Karpas-422 (cell line): ENCODE data around the gene SHE. TPM values are rescaled to one million over a fixed set of nuclear protein-coding genes. Genes with fewer than 3 reads are reported as not detected.
"Not testable (repeated sequence)": the region's sequence is repeated elsewhere in the genome, so short reads cannot be mapped to it uniquely, and the experiment has no call there.

Experiments used
- DNase-seq: peaks from one replicate; pipeline ENCODE4 v3.0.0-alpha.2; 2015
- H2AFZ ChIP-seq: fragments of 200-600 bp; sonication (generic); 2 replicates; pipeline ENCODE4 v1.6.1; 2014; ENCODE audit warnings: antibody characterized with exemption, low read length, mixed read lengths
- H3K27ac ChIP-seq: fragments of 200-600 bp; sonication (generic); 2 replicates; pipeline ENCODE4 v1.5.1; 2014; ENCODE audit warnings: mild to moderate bottlenecking, low read length, moderate library complexity
- H3K27me3 ChIP-seq: fragments of 200-600 bp; sonication (generic); 2 replicates; pipeline ENCODE4 v1.6.1; 2014; ENCODE audit warnings: low read length, mixed read lengths
- H3K36me3 ChIP-seq: fragments of 200-600 bp; sonication (generic); 2 replicates; pipeline ENCODE4 v1.6.1; 2014; ENCODE audit warnings: low read length, mixed read lengths; ENCODE audit not compliant: insufficient read depth
- H3K4me1 ChIP-seq: fragments of 200-600 bp; sonication (generic); 2 replicates; pipeline ENCODE4 v1.6.1; 2014; ENCODE audit warnings: mild to moderate bottlenecking, low read length, mixed read lengths
- H3K4me2 ChIP-seq: fragments of 200-600 bp; sonication (generic); 2 replicates; pipeline ENCODE4 v1.6.1; 2014; ENCODE audit warnings: low read length, low read depth, mild to moderate bottlenecking; ENCODE audit not compliant: poor library complexity, severe bottlenecking
- H3K4me3 ChIP-seq: fragments of 200-600 bp; sonication (generic); 2 replicates; pipeline ENCODE4 v1.5.1; 2014; ENCODE audit warnings: mild to moderate bottlenecking, antibody characterized with exemption, low read length, mixed read lengths
- H3K79me2 ChIP-seq: fragments of 200-600 bp; sonication (generic); 2 replicates; pipeline ENCODE4 v1.6.1; 2014; ENCODE audit warnings: mild to moderate bottlenecking, low read length, mixed read lengths
- H3K9ac ChIP-seq: fragments of 200-600 bp; sonication (generic); 2 replicates; pipeline ENCODE4 v1.6.0; 2014; ENCODE audit warnings: low read length
- H3K9me2 ChIP-seq: fragments of 200-600 bp; sonication (generic), shearing (Covaris generic); replicated peaks from 2 replicates; pipeline ENCODE4 v1.6.0; 2014; ENCODE audit warnings: mild to moderate bottlenecking, low read length, moderate library complexity; ENCODE audit not compliant: insufficient read depth
- H3K9me3 ChIP-seq: fragments of 300-700, 200-600 bp; sonication (generic); 2 replicates; pipeline ENCODE4 v1.6.1; 2014; ENCODE audit warnings: low read length, mixed read lengths
- H4K20me1 ChIP-seq: fragments of 200-600 bp; sonication (generic); 2 replicates; pipeline ENCODE4 v1.6.1; 2014; ENCODE audit warnings: mild to moderate bottlenecking, antibody characterized with exemption, low read length, low read depth; ENCODE audit not compliant: insufficient read depth
- total RNA-seq: library from RNA; depleted of rRNA; stranded (reverse); fragments of >200 nt; shearing (Covaris generic); gene quantifications from 2 replicates; pipeline ENCODE4 v1.2.3, GENCODE V29; 2014; ENCODE audit warnings: low replicate concordance

SHE gene
- total RNA-seq, 1 experiment from 2014 or later: not detected

- no peak overlapping the region for H2AFZ ChIP-seq
Observed at GRCh38 chr1:154492115-154492514, 10.1 kb downstream of the SHE start.

GRCh38 chr1:154490317-154490716 is 11.9 kb downstream of the SHE start:
- no peaks in the 10 kb centered on the region for H3K9me3 ChIP-seq
- H3K79me2 ChIP-seq: no peaks in the 10 kb centered on the region
- no peaks in the 10 kb centered on the region for H4K20me1 ChIP-seq
- no peak overlapping the region for H2AFZ ChIP-seq
- no peak overlapping the region for H3K4me3 ChIP-seq
- H3K27ac ChIP-seq: no peak overlapping the region
- H3K4me1 ChIP-seq: peaks cover 21% of the 10 kb centered on the region
- H3K9me2 ChIP-seq: no peaks in the 10 kb centered on the region
- H3K9ac ChIP-seq: no peak overlapping the region
- H3K27me3 ChIP-seq: no peaks in the 10 kb centered on the region
- H3K36me3 ChIP-seq: no peaks in the 10 kb centered on the region
- DNase-seq: no peak
- no peak overlapping the region for H3K4me2 ChIP-seq

More at GRCh38 chr1:154492115-154492514, 10.1 kb downstream of the SHE start:
- no peak overlapping the region for H3K4me2 ChIP-seq
- H3K27me3 ChIP-seq: peaks cover 3% of the 10 kb centered on the region; the same call in 1 of the 2 replicates
- peaks cover 30% of the 10 kb centered on the region for H3K4me1 ChIP-seq
- H3K9me3 ChIP-seq: no peaks in the 10 kb centered on the region
- H3K27ac ChIP-seq: no peak overlapping the region
- H3K79me2 ChIP-seq: no peaks in the 10 kb centered on the region
- DNase-seq: no peak
- H4K20me1 ChIP-seq: no peaks in the 10 kb centered on the region
- no peak overlapping the region for H3K9ac ChIP-seq
- no peaks in the 10 kb centered on the region for H3K36me3 ChIP-seq
- H3K4me3 ChIP-seq: no peak overlapping the region
- H3K9me2 ChIP-seq: no peaks in the 10 kb centered on the region

DNA sequence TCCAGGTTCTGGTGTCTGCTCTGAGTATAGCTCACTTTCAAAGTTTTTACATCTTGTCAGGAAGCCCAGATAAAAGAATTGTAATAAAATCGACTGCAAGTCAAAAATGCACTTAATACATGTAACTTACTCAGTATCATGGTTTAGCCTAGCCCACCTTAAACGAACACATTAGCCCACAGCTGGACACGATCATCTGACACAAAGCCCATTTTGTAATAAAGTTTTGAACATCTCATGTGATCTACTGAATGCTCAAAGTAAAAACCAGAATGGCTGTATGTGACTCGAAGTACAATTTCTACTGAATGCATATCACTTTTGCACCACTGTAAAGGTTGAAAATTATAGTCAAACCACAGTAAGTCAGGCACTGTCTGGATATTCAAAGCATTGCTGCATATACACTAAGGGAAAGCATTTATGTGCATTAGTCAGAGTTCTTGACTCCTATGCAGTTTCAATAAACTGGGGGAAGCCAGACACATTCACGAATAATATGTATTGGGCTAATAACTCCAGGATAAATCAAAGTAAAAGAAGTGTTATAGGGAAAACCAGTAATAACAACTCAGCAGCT is 12.4 kb downstream of the SHE start:
- Histone ChIP-seq H3K4me3 (no peak overlapping the region), H3K4me2 (no peak overlapping the region)

GRCh38 chr1:154488922-154489321 is 13.3 kb downstream of the SHE start:
- H3K9me3 ChIP-seq: no peaks in the 10 kb centered on the region
- H3K4me3 ChIP-seq: no peak overlapping the region
- no peak overlapping the region for H2AFZ ChIP-seq
- H3K4me1 ChIP-seq: peaks cover 21% of the 10 kb centered on the region
- no peaks in the 10 kb centered on the region for H3K36me3 ChIP-seq
- H3K9ac ChIP-seq: no peak overlapping the region
- H3K79me2 ChIP-seq: no peaks in the 10 kb centered on the region
- H3K27me3 ChIP-seq: no peaks in the 10 kb centered on the region
- no peaks in the 10 kb centered on the region for H3K9me2 ChIP-seq
- H3K4me2 ChIP-seq: no peak overlapping the region
- no peaks in the 10 kb centered on the region for H4K20me1 ChIP-seq
- H3K27ac ChIP-seq: no peak overlapping the region
- DNase-seq: no peak

More for the DNA sequence above, 12.4 kb downstream of the SHE start:
- Histone ChIP-seq H3K27ac (no peak overlapping the region), H3K79me2 (no peaks in the 10 kb centered on the region), H3K9me3 (no peaks in the 10 kb centered on the region), H2AFZ (no peak overlapping the region), H3K9ac (no peak overlapping the region), H3K27me3 (no peaks in the 10 kb centered on the region), H3K4me1 (peaks cover 21% of the 10 kb centered on the region), H4K20me1 (no peaks in the 10 kb centered on the region), H3K9me2 (no peaks in the 10 kb centered on the region), H3K36me3 (no peaks in the 10 kb centered on the region)
- no peak for DNase-seq

GRCh38 chr1:154486756-154487155 is 15.5 kb downstream of the SHE start:
- not testable (repeated sequence) for H3K36me3 ChIP-seq, H3K4me3 ChIP-seq, DNase-seq, H3K9me3 ChIP-seq, H3K4me2 ChIP-seq, H2AFZ ChIP-seq, H3K27me3 ChIP-seq, H4K20me1 ChIP-seq, H3K79me2 ChIP-seq, H3K9ac ChIP-seq, H3K27ac ChIP-seq, H3K4me1 ChIP-seq, H3K9me2 ChIP-seq

- H3K27ac ChIP-seq: no peak overlapping the region
- no peak overlapping the region for H3K9ac ChIP-seq
- no peaks in the 10 kb centered on the region for H3K36me3 ChIP-seq
- no peaks in the 10 kb centered on the region for H3K9me3 ChIP-seq
- H3K4me2 ChIP-seq: no peak overlapping the region
- no peak overlapping the region for H2AFZ ChIP-seq
- H3K27me3 ChIP-seq: no peaks in the 10 kb centered on the region
- no peaks in the 10 kb centered on the region for H4K20me1 ChIP-seq
- peaks cover 5% of the 10 kb centered on the region; the same call in 1 of the 2 replicates for H3K4me1 ChIP-seq
- H3K79me2 ChIP-seq: no peaks in the 10 kb centered on the region
- no peak for DNase-seq
- H3K4me3 ChIP-seq: no peak overlapping the region
- H3K9me2 ChIP-seq: no peaks in the 10 kb centered on the region
Observed at GRCh38 chr1:154485910-154486496, 16.2 kb downstream of the SHE start.

DNA sequence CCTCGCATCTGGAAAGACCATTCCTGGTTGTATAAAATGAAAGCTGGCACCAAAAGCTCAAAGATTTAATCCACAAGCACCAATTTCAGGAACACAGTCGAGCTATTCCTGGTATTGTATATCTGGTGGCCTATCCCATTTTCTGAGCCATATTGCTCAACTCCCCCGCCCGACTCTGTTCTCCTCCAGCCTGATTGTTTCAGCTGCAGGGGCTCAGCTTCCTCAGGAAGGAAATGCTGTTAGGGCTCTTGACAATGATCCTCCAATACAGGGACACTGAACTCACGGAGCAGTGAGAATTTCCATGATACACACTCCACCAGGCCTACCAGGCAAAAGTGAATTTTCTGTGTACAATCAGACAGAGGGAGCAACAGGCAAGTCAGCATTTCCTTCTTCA is 17.1 kb downstream of the SHE start:
- DNase-seq: no peak
- Histone ChIP-seq H3K4me1 (no peaks in the 10 kb centered on the region), H3K4me3 (no peak overlapping the region), H3K9me3 (no peaks in the 10 kb centered on the region), H3K27ac (no peak overlapping the region), H3K79me2 (no peaks in the 10 kb centered on the region), H3K9ac (no peak overlapping the region), H3K9me2 (no peaks in the 10 kb centered on the region), H3K4me2 (no peak overlapping the region), H4K20me1 (no peaks in the 10 kb centered on the region), H2AFZ (no peak overlapping the region), H3K27me3 (no peaks in the 10 kb centered on the region), H3K36me3 (no peaks in the 10 kb centered on the region)

GRCh38 chr1:154483941-154484803 is 18.0 kb downstream of the SHE start:
- Histone ChIP-seq H3K79me2 (no peaks in the 10 kb centered on the region), H3K4me1 (peaks cover 6% of the 10 kb centered on the region), H3K9me3 (no peaks in the 10 kb centered on the region), H4K20me1 (no peaks in the 10 kb centered on the region), H3K36me3 (no peaks in the 10 kb centered on the region), H2AFZ (no peak overlapping the region), H3K4me2 (no peak overlapping the region), H3K27ac (no peak overlapping the region), H3K4me3 (no peak overlapping the region), H3K9ac (no peak overlapping the region), H3K9me2 (no peaks in the 10 kb centered on the region), H3K27me3 (no peaks in the 10 kb centered on the region)
- no peak for DNase-seq
